ENCODE measurements around the gene MAML2.

GRCh38 chr11:96246718-96247552 is 96.1 kb downstream of the MAML2 start:
- TF ChIP-seq CTCF (IDR thresholded peaks at IDR 0.05; ENCODE audit: insufficient read depth, low read length) (no peak), SPI1 (IDR thresholded peaks at IDR 0.05; ENCODE audit: borderline replicate concordance, low read depth) (no peak)

Measured in HL-60 (cell line).